HG03432 (cell line): ENCODE data around the gene TGFB1.
A peak's percentile ranks its signal among the peaks of the same experiment; 100 is the strongest.
"Not testable (repeated sequence)": the region's sequence is repeated elsewhere in the genome, so short reads cannot be mapped to it uniquely, and the experiment has no call there.

Source experiments
- ATAC-seq: cut with Tn5 transposase; IDR thresholded peaks from one replicate; pipeline ENCODE4 v1.9.1; 2021; ENCODE audit warnings: mild to moderate bottlenecking, moderate library complexity; ENCODE audit not compliant: unreplicated experiment

TGFB1 gene

GRCh38 chr19:41371119-41371518, 17.4 kb upstream of the TGFB1 start:
- not testable (repeated sequence) for ATAC-seq

- ATAC-seq: no peak
Observed at GRCh38 chr19:41369769-41370168, 16.0 kb upstream of the TGFB1 start.

- ATAC-seq: no peak
Observed at GRCh38 chr19:41367848-41368301, 14.2 kb upstream of the TGFB1 start.

GRCh38 chr19:41366089-41366488, 12.4 kb upstream of the TGFB1 start:
- ATAC-seq: no peak

GRCh38 chr19:41364524-41365391, 11.0 kb upstream of the TGFB1 start:
- no peak for ATAC-seq

GRCh38 chr19:41363753-41364523, 10.2 kb upstream of the TGFB1 start, which contains the start of gene B9D2:
B9D2 (minus strand) TSS chr19:41364149; CDS start chr19:41363519, 630 bp downstream.
- peak; percentile 83 for ATAC-seq

- no peak for ATAC-seq
Observed at GRCh38 chr19:41363371-41363752, 9.6 kb upstream of the TGFB1 start.

GRCh38 chr19:41362143-41362847, 8.6 kb upstream of the TGFB1 start:
- ATAC-seq: no peak

GRCh38 chr19:41359741-41360140, 6.0 kb upstream of the TGFB1 start:
- ATAC-seq: no peak

- ATAC-seq: no peak
Observed at GRCh38 chr19:41357746-41358145, 4.0 kb upstream of the TGFB1 start.

- no peak for ATAC-seq
Observed at GRCh38 chr19:41356984-41357739, 3.4 kb upstream of the TGFB1 start.

- ATAC-seq: no peak
Observed at GRCh38 chr19:41355802-41356201, 2.1 kb upstream of the TGFB1 start.

- ATAC-seq: no peak
Observed at GRCh38 chr19:41355035-41355434, 1.3 kb upstream of the TGFB1 start.

- no peak for ATAC-seq
Observed at GRCh38 chr19:41354343-41354953, 726 bp upstream of the TGFB1 start.

GRCh38 chr19:41352609-41353465, 885 bp downstream of the TGFB1 start:
- ATAC-seq: peak; percentile 3

GRCh38 chr19:41352279-41352608, 1.5 kb downstream of the TGFB1 start:
- no peak for ATAC-seq

- ATAC-seq: peak; percentile 41
Observed at GRCh38 chr19:41351339-41352245, 2.1 kb downstream of the TGFB1 start.

GRCh38 chr19:41350735-41351338, 2.9 kb downstream of the TGFB1 start:
- no peak for ATAC-seq
